SK-N-MC (cell line): Measurements from ENCODE around the gene GPR42.

ENCODE experiments used
- DNase-seq: peaks from one replicate; pipeline ENCODE4 v3.0.0-alpha.2; 2011; ENCODE audit warnings: low read depth, low spot score
- H3K27ac ChIP-seq: fragments of 200-600 bp; sonication (generic); 2 replicates; pipeline ENCODE4 v1.5.1; 2016; ENCODE audit warnings: mixed run types
- H3K36me3 ChIP-seq: fragments of 200-600 bp; sonication (generic); 2 replicates; pipeline ENCODE4 v1.6.1; 2017; ENCODE audit warnings: antibody characterized with exemption, low read length, mixed read lengths; ENCODE audit not compliant: insufficient read depth
- H3K4me3 ChIP-seq: fragments of 200-600 bp; sonication (generic); 2 replicates; pipeline ENCODE4 v1.5.1; 2016
- H3K9ac ChIP-seq: fragments of 200-600 bp; sonication (generic); 2 replicates; pipeline ENCODE4 v1.8.0; 2017; ENCODE audit warnings: mixed run types, mixed read lengths; ENCODE audit not compliant: insufficient read length
- H3K9me3 ChIP-seq: fragments of 200-600 bp; sonication (generic); 2 replicates; pipeline ENCODE4 v1.6.1; 2017; ENCODE audit warnings: low read depth, mild to moderate bottlenecking, antibody characterized with exemption, low read length, moderate library complexity, mixed read lengths
- EZH2 ChIP-seq: fragments of 200-600 bp; sonication (generic); IDR thresholded peaks from one replicate; pipeline ENCODE4 v1.6.1; 2017; ENCODE audit warnings: antibody characterized with exemption
- FOXP2 ChIP-seq: optimal IDR thresholded peaks from 2 replicates; pipeline ENCODE3; 2011; ENCODE audit warnings: mild to moderate bottlenecking, moderate library complexity; ENCODE audit not compliant: insufficient read depth; ENCODE audit errors: extremely low read length, control extremely low read depth
- POLR2AphosphoS5 ChIP-seq: IDR thresholded peaks from 2 replicates; pipeline ENCODE4 v1.6.1; 2012; ENCODE audit warnings: mild to moderate bottlenecking, low read depth, low read length, borderline replicate concordance

The GPR42 gene

GRCh38 chr19:35349614-35350521, 21.0 kb upstream of the GPR42 start:
- H3K36me3 ChIP-seq, result no peaks in the 10 kb centered on the region
- no peak for TF ChIP-seq EZH2
- TF ChIP-seq POLR2AphosphoS5, result no peak
- TF ChIP-seq FOXP2, result no peak
- H3K27ac ChIP-seq, result no peak overlapping the region
- no peak overlapping the region for H3K4me3 ChIP-seq
- H3K9me3 ChIP-seq, result no peaks in the 10 kb centered on the region
- no peak overlapping the region for H3K9ac ChIP-seq
- no peak for DNase-seq

GRCh38 chr19:35350591-35350990, 20.3 kb upstream of the GPR42 start:
- no peaks in the 10 kb centered on the region for H3K36me3 ChIP-seq
- no peak overlapping the region for H3K27ac ChIP-seq
- no peak overlapping the region for H3K4me3 ChIP-seq
- TF ChIP-seq FOXP2 (no peak), EZH2 (no peak)
- H3K9me3 ChIP-seq, result no peaks in the 10 kb centered on the region
- H3K9ac ChIP-seq, result no peak overlapping the region
- DNase-seq, result no peak

- DNase-seq, result no peak
- Histone ChIP-seq H3K9me3 (no peaks in the 10 kb centered on the region), H3K27ac (no peak overlapping the region), H3K9ac (no peak overlapping the region), H3K36me3 (no peaks in the 10 kb centered on the region), H3K4me3 (no peak overlapping the region)
- TF ChIP-seq POLR2AphosphoS5 (no peak), FOXP2 (no peak), EZH2 (no peak)
Measured at GRCh38 chr19:35351411-35352176, 19.3 kb upstream of the GPR42 start.

- H3K9me3 ChIP-seq, result no peaks in the 10 kb centered on the region
- TF ChIP-seq FOXP2, result no peak
- TF ChIP-seq EZH2, result no peak
- TF ChIP-seq POLR2AphosphoS5, result no peak
- no peak overlapping the region for H3K4me3 ChIP-seq
- H3K9ac ChIP-seq, result no peak overlapping the region
- no peak for DNase-seq
- H3K27ac ChIP-seq, result no peak overlapping the region
- H3K36me3 ChIP-seq, result no peaks in the 10 kb centered on the region
Measured at GRCh38 chr19:35352177-35352447, 18.8 kb upstream of the GPR42 start.

GRCh38 chr19:35352448-35353304, 18.2 kb upstream of the GPR42 start:
- H3K4me3 ChIP-seq, result no peak overlapping the region
- H3K36me3 ChIP-seq, result no peaks in the 10 kb centered on the region
- no peak for DNase-seq
- TF ChIP-seq POLR2AphosphoS5, result no peak
- no peak for TF ChIP-seq EZH2
- no peak for TF ChIP-seq FOXP2
- H3K9me3 ChIP-seq, result no peaks in the 10 kb centered on the region
- H3K9ac ChIP-seq, result no peak overlapping the region
- H3K27ac ChIP-seq, result no peak overlapping the region

GRCh38 chr19:35353635-35354034, 17.2 kb upstream of the GPR42 start:
- no peaks in the 10 kb centered on the region for H3K36me3 ChIP-seq
- no peak for TF ChIP-seq EZH2
- TF ChIP-seq POLR2AphosphoS5, result no peak
- no peak for TF ChIP-seq FOXP2
- H3K27ac ChIP-seq, result no peak overlapping the region
- no peaks in the 10 kb centered on the region for H3K9me3 ChIP-seq
- no peak overlapping the region for H3K4me3 ChIP-seq
- no peak for DNase-seq
- H3K9ac ChIP-seq, result no peak overlapping the region

- TF ChIP-seq FOXP2 (no peak), EZH2 (no peak), POLR2AphosphoS5 (no peak)
- H3K27ac ChIP-seq, result no peak overlapping the region
- H3K9ac ChIP-seq, result no peak overlapping the region
- DNase-seq, result no peak
- no peak overlapping the region for H3K4me3 ChIP-seq
- H3K36me3 ChIP-seq, result no peaks in the 10 kb centered on the region
- H3K9me3 ChIP-seq, result no peaks in the 10 kb centered on the region
Measured at GRCh38 chr19:35354898-35355297, 16.0 kb upstream of the GPR42 start.

- no peak for DNase-seq
- Histone ChIP-seq H3K4me3 (no peak overlapping the region), H3K36me3 (no peaks in the 10 kb centered on the region), H3K9me3 (no peaks in the 10 kb centered on the region), H3K27ac (no peak overlapping the region), H3K9ac (no peak overlapping the region)
- TF ChIP-seq EZH2 (no peak), POLR2AphosphoS5 (no peak), FOXP2 (no peak)
Measured at GRCh38 chr19:35355791-35356460, 14.9 kb upstream of the GPR42 start.
